Measurements from ENCODE around the gene LCTL. TPM values are rescaled to one million over a fixed set of nuclear protein-coding genes. Genes with fewer than 3 reads are reported as not detected.

The LCTL gene
- total and polyA plus RNA-seq, 2 of the 8 experiments (the other 6 are each of a cell fraction or from before 2014, with no cell fraction given) = 5.5 to 6.2 TPM

- POLR2A ChIA-PET (ENCODE audit: partially characterized antibody) = no interaction called here
Measured at GRCh38 chr15:66614456-66614855, 48.7 kb upstream of the LCTL start.

More at GRCh38 chr15:66614456-66614855, 48.7 kb upstream of the LCTL start:
- Histone ChIP-seq H3K27ac (ENCODE audit: low read depth, low read length) (no peak overlapping the region), H3K56ac (replicated peaks; ENCODE audit: insufficient read length, low read depth, low read length) (no peak overlapping the region), H3K23ac (ENCODE audit: insufficient read length) (no peak overlapping the region), H2BK5ac (ENCODE audit: low read depth, low read length) (no peak overlapping the region), H2BK15ac (ENCODE audit: low read length) (no peak overlapping the region), H2BK12ac (ENCODE audit: low read depth, low read length) (no peak overlapping the region), H2AFZ (ENCODE audit: low read length) (no peak overlapping the region), H4K8ac (ENCODE audit: extremely low read depth, insufficient read depth, low read length) (no peak overlapping the region), H3K4me1 (replicated peaks in 1 of 4; ENCODE audit: control insufficient read depth in 3 of 4, insufficient read depth in 4 of 4, low read length in 3 of 4) (peaks cover 0 to 5% (median 3%) of the 10 kb centered on the region in 4 experiments; a peak in 5 of 7 replicates), H3K4me2 (ENCODE audit: insufficient read depth in 1 of 2, low read depth in 2 of 2, low read length in 2 of 2) (no peak overlapping the region), H3K9me3 (ENCODE audit: insufficient read depth in 2 of 2, low read depth in 1 of 2, low read length in 1 of 2) (no peaks in the 10 kb centered on the region), H3K18ac (ENCODE audit: extremely low read depth, low read length) (no peak overlapping the region), H3K14ac (ENCODE audit: insufficient read length) (no peak overlapping the region), H2AK5ac (ENCODE audit: low read depth, low read length) (no peak overlapping the region), H3K4me3 (ENCODE audit: extremely low read depth in 1 of 4, insufficient read depth in 2 of 4, low read depth in 3 of 4, low read length in 4 of 4) (no peak overlapping the region), H3K79me1 (ENCODE audit: low read depth, low read length) (no peaks in the 10 kb centered on the region), H4K5ac (ENCODE audit: insufficient read length, low read depth, low read length) (no peak overlapping the region), H2BK120ac (replicated peaks; ENCODE audit: low read depth, low read length) (no peak overlapping the region), H3K9ac (replicated peaks in 1 of 4; ENCODE audit: extremely low read depth in 1 of 4, low read depth in 3 of 4, low read length in 3 of 4) (no peak overlapping the region), H3K79me2 (ENCODE audit: control insufficient read depth in 1 of 2, insufficient read depth in 2 of 2, low read length in 2 of 2) (no peaks in the 10 kb centered on the region), H3K4ac (replicated peaks; ENCODE audit: insufficient read length, low read depth, low read length) (no peak overlapping the region), H3K27me3 (replicated peaks in 1 of 4; ENCODE audit: control insufficient read depth in 3 of 4, extremely low read depth in 1 of 4, insufficient read depth in 3 of 4, low read length in 3 of 4) (no peaks in the 10 kb centered on the region; a peak in 1 of 7 replicates), H2BK20ac (ENCODE audit: low read length) (no peak overlapping the region), H3K23me2 (ENCODE audit: low read depth, low read length) (no peaks in the 10 kb centered on the region), H4K20me1 (replicated peaks in 1 of 2; ENCODE audit: control insufficient read depth in 1 of 2, insufficient read depth in 2 of 2, low read length in 2 of 2) (no peaks in the 10 kb centered on the region), H4K91ac (replicated peaks; ENCODE audit: insufficient read length, low read length) (no peak overlapping the region), H3K36me3 (ENCODE audit: control insufficient read depth in 2 of 4, insufficient read depth in 4 of 4, low read length in 3 of 4) (no peaks in the 10 kb centered on the region)
- FAIRE-seq = no peak
- CTCF ChIA-PET (ENCODE audit: partially characterized antibody) = interaction anchor here (0.6 to 22.4 kb wide), 6 partner anchors 8 to 237 kb away, joined by 4 to 361 read pairs (median 8); partner anchors contain the start of gene SMAD6
- TF ChIP-seq SP4 (IDR thresholded peaks at IDR 0.05; ENCODE audit: low read length) = no peak
- TF ChIP-seq KDM1A (IDR thresholded peaks at IDR 0.05; ENCODE audit: borderline replicate concordance, low read length) = no peak
- no peak for TF ChIP-seq HDAC6 (IDR thresholded peaks at IDR 0.05; ENCODE audit: low read depth, low read length)
- no peak for TF ChIP-seq CBX8 (IDR thresholded peaks at IDR 0.05; ENCODE audit: borderline replicate concordance, low read depth, low read length)
- TF ChIP-seq SIX5 (IDR thresholded peaks at IDR 0.05; ENCODE audit: low read depth, low read length) = no peak
- 92% methylated on average over 5 of the region's 5 CpGs; no CpG with 5 or more reads in 1 of the 2 experiments for WGBS, 2 experiments (ENCODE audit: extremely low coverage in 1 of 2, insufficient coverage in 1 of 2, insufficient read length in 1 of 2, insufficient replicate concordance in 2 of 2, low coverage in 1 of 2, low lambda C conversion rate in 2 of 2, missing lambda C conversion rate in 1 of 2)
- no peak for DNase-seq (ENCODE audit: low read depth in 1 of 2, low spot score in 2 of 2)

All from H1 (cell line).